Measurements from ENCODE around the gene SERTM2. TPM values are rescaled to one million over a fixed set of nuclear protein-coding genes. Genes with fewer than 3 reads are reported as not detected.

SERTM2 gene
- polyA plus RNA-seq, 1 donor from 2014 or later: not detected

DNA sequence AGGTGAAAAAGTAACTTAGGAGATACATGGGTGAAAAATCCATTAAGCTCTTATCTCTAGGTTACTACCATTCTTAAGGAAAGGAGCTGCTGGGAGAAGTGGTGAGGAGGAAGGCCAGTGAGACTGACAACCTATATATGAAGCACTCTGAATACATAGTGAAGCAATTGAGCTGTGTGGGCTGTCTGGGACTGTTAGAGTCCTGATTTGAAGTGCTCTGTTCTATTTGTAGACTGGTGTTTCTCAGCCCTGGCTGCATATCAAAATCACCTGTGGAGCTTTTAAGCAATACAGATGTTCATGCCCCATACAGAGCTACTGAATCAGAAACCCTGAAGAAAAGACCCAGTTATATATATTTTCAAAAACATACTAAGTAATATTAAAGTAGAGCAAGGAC is 3.9 kb downstream of the SERTM2 start:
- no peaks in the 10 kb centered on the region for H3K79me2 ChIP-seq (replicated peaks; ENCODE audit: insufficient read depth, low read length)
- H3K36me3 ChIP-seq (ENCODE audit: insufficient read depth, low read length): no peaks in the 10 kb centered on the region
- H3K27me3 ChIP-seq (ENCODE audit: insufficient read depth, low read depth, low read length): no peaks in the 10 kb centered on the region
- no peak overlapping the region for H3K4me3 ChIP-seq (ENCODE audit: low read length)
- H2AFZ ChIP-seq (ENCODE audit: low read depth, low read length): no peak overlapping the region
- no peak overlapping the region for H3K27ac ChIP-seq (ENCODE audit: low read length)
- H3K4me2 ChIP-seq (ENCODE audit: low read length): no peak overlapping the region
- H3K9me3 ChIP-seq (ENCODE audit: low read length): no peaks in the 10 kb centered on the region
- no peaks in the 10 kb centered on the region for H4K20me1 ChIP-seq (ENCODE audit: insufficient read depth)
- H3K9ac ChIP-seq (ENCODE audit: low read length): no peak overlapping the region
- no peak for TF ChIP-seq SMC3 (conservative IDR thresholded peaks at IDR 0.05; ENCODE audit: poor library complexity)
- no peak for TF ChIP-seq POLR2AphosphoS5 (IDR thresholded peaks at IDR 0.05)
- TF ChIP-seq, protein P1, sequence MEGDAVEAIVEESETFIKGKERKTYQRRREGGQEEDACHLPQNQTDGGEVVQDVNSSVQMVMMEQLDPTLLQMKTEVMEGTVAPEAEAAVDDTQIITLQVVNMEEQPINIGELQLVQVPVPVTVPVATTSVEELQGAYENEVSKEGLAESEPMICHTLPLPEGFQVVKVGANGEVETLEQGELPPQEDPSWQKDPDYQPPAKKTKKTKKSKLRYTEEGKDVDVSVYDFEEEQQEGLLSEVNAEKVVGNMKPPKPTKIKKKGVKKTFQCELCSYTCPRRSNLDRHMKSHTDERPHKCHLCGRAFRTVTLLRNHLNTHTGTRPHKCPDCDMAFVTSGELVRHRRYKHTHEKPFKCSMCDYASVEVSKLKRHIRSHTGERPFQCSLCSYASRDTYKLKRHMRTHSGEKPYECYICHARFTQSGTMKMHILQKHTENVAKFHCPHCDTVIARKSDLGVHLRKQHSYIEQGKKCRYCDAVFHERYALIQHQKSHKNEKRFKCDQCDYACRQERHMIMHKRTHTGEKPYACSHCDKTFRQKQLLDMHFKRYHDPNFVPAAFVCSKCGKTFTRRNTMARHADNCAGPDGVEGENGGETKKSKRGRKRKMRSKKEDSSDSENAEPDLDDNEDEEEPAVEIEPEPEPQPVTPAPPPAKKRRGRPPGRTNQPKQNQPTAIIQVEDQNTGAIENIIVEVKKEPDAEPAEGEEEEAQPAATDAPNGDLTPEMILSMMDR (IDR thresholded peaks at IDR 0.05; ENCODE audit: poor library complexity, severe bottlenecking): no peak
- no peaks in the 10 kb centered on the region for H3F3A ChIP-seq (ENCODE audit: insufficient read depth, low read length, poor library complexity, severe bottlenecking)
- H3K9me2 ChIP-seq (ENCODE audit: insufficient read depth, low read length): no peaks in the 10 kb centered on the region

DNA sequence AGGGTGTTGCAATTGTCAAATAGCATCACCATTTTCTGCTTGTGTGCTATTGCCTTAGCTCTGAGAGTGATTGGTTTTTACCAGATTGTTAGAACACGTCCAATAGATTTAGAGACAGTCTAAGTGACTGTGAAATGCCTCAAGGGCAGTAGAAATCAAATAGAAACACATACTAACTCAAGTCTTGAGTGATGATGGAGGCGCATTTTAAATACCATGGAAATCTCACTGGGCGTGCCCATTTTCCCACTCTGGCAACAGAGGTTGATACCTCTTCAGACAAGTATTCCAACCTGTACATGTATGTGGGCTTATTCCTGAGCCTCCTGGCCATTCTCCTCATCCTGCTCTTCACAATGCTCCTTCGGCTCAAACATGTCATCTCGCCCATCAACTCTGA is 7.2 kb downstream of the SERTM2 start:
- Histone ChIP-seq H3K4me2 (ENCODE audit: low read length) (peak overlapping the region; percentile 51), H3K9me3 (ENCODE audit: low read length) (no peaks in the 10 kb centered on the region), H4K20me1 (ENCODE audit: insufficient read depth) (no peaks in the 10 kb centered on the region), H3K9me2 (ENCODE audit: insufficient read depth, low read length) (no peaks in the 10 kb centered on the region), H3K27me3 (ENCODE audit: insufficient read depth, low read depth, low read length) (no peaks in the 10 kb centered on the region), H3F3A (ENCODE audit: insufficient read depth, low read length, poor library complexity, severe bottlenecking) (no peaks in the 10 kb centered on the region), H3K9ac (ENCODE audit: low read length) (peak overlapping the region; percentile 20), H3K4me3 (ENCODE audit: low read length) (peak overlapping the region; percentile 18), H3K79me2 (replicated peaks; ENCODE audit: insufficient read depth, low read length) (no peaks in the 10 kb centered on the region), H3K36me3 (ENCODE audit: insufficient read depth, low read length) (no peaks in the 10 kb centered on the region), H3K27ac (ENCODE audit: low read length) (peak overlapping the region; percentile 68), H2AFZ (ENCODE audit: low read depth, low read length) (no peak overlapping the region)
- TF ChIP-seq, protein P2, sequence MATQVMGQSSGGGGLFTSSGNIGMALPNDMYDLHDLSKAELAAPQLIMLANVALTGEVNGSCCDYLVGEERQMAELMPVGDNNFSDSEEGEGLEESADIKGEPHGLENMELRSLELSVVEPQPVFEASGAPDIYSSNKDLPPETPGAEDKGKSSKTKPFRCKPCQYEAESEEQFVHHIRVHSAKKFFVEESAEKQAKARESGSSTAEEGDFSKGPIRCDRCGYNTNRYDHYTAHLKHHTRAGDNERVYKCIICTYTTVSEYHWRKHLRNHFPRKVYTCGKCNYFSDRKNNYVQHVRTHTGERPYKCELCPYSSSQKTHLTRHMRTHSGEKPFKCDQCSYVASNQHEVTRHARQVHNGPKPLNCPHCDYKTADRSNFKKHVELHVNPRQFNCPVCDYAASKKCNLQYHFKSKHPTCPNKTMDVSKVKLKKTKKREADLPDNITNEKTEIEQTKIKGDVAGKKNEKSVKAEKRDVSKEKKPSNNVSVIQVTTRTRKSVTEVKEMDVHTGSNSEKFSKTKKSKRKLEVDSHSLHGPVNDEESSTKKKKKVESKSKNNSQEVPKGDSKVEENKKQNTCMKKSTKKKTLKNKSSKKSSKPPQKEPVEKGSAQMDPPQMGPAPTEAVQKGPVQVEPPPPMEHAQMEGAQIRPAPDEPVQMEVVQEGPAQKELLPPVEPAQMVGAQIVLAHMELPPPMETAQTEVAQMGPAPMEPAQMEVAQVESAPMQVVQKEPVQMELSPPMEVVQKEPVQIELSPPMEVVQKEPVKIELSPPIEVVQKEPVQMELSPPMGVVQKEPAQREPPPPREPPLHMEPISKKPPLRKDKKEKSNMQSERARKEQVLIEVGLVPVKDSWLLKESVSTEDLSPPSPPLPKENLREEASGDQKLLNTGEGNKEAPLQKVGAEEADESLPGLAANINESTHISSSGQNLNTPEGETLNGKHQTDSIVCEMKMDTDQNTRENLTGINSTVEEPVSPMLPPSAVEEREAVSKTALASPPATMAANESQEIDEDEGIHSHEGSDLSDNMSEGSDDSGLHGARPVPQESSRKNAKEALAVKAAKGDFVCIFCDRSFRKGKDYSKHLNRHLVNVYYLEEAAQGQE (IDR thresholded peaks at IDR 0.05; ENCODE audit: borderline replicate concordance): no peak

DNA sequence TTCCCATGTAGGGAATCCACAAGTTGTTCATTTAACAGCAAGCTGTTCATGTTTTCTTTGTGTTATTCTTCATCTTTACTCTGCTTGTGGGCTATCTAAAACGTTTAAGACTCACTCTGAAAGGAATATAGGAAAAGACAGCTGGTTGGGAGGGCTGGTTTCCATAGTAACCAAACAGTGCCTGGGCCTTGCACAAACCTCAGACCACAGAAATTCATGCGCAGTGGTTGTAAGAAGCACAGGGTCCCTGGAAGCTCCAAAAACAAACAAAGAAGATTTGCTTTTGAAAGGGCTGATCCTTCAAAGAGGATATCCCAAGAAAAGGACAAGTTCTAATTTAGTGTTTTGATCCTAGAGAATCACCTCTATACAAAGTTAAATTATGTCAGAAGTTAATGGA is 7.8 kb downstream of the SERTM2 start:
- Histone ChIP-seq H4K20me1 (ENCODE audit: insufficient read depth) (no peaks in the 10 kb centered on the region), H3K4me3 (ENCODE audit: low read length) (peak overlapping the region; percentile 18), H3K27ac (ENCODE audit: low read length) (peak overlapping the region; percentile 68), H3K36me3 (ENCODE audit: insufficient read depth, low read length) (no peaks in the 10 kb centered on the region), H2AFZ (ENCODE audit: low read depth, low read length) (no peak overlapping the region), H3K9ac (ENCODE audit: low read length) (peak overlapping the region; percentile 20), H3K27me3 (ENCODE audit: insufficient read depth, low read depth, low read length) (no peaks in the 10 kb centered on the region), H3K79me2 (replicated peaks; ENCODE audit: insufficient read depth, low read length) (no peaks in the 10 kb centered on the region), H3K9me3 (ENCODE audit: low read length) (no peaks in the 10 kb centered on the region), H3K4me2 (ENCODE audit: low read length) (peak overlapping the region; percentile 51), H3F3A (ENCODE audit: insufficient read depth, low read length, poor library complexity, severe bottlenecking) (no peaks in the 10 kb centered on the region), H3K9me2 (ENCODE audit: insufficient read depth, low read length) (no peaks in the 10 kb centered on the region)
- TF ChIP-seq TAF1 (IDR thresholded peaks at IDR 0.05; ENCODE audit: low read depth) (no peak), SMC3 (conservative IDR thresholded peaks at IDR 0.05; ENCODE audit: poor library complexity) (no peak), MXI1 (conservative IDR thresholded peaks at IDR 0.05; ENCODE audit: poor library complexity, severe bottlenecking) (no peak)
- TF ChIP-seq, protein P1 (IDR thresholded peaks at IDR 0.05; ENCODE audit: poor library complexity, severe bottlenecking): no peak
- TF ChIP-seq, protein P2 (IDR thresholded peaks at IDR 0.05; ENCODE audit: borderline replicate concordance): no peak
